GM12801 (cell line): Measurements from ENCODE around the gene SLC2A5.

Source experiments
- TF ChIP-seq, protein P1 (sequence below): IDR thresholded peaks from one replicate; pipeline ENCODE4 v1.5.1; 2011; ENCODE audit warnings: control low read depth; ENCODE audit not compliant: insufficient read length; ENCODE audit errors: extremely low read depth

SLC2A5 gene

DNA sequence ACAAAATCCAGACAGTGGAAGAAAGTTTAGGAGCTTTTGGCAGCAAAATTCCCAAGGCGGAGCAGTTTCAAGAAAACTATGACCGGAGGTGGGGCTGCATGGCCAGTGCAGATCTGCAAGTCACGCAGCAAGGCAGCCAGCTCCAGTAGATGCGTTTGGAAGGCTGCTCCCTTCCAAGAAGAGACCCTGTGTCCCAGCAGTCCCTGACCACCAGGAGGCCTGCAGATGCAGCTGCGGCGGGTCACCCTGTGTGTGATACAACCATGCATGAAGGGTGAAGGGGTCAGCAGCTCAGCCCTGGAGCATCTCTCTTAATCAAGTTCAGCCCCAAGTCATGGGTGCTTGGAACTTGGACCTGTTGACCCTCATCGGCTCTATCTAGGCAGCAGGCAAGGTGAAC is 30.1 kb upstream of the SLC2A5 start:
- TF ChIP-seq, protein P1, sequence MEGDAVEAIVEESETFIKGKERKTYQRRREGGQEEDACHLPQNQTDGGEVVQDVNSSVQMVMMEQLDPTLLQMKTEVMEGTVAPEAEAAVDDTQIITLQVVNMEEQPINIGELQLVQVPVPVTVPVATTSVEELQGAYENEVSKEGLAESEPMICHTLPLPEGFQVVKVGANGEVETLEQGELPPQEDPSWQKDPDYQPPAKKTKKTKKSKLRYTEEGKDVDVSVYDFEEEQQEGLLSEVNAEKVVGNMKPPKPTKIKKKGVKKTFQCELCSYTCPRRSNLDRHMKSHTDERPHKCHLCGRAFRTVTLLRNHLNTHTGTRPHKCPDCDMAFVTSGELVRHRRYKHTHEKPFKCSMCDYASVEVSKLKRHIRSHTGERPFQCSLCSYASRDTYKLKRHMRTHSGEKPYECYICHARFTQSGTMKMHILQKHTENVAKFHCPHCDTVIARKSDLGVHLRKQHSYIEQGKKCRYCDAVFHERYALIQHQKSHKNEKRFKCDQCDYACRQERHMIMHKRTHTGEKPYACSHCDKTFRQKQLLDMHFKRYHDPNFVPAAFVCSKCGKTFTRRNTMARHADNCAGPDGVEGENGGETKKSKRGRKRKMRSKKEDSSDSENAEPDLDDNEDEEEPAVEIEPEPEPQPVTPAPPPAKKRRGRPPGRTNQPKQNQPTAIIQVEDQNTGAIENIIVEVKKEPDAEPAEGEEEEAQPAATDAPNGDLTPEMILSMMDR = no peak

DNA sequence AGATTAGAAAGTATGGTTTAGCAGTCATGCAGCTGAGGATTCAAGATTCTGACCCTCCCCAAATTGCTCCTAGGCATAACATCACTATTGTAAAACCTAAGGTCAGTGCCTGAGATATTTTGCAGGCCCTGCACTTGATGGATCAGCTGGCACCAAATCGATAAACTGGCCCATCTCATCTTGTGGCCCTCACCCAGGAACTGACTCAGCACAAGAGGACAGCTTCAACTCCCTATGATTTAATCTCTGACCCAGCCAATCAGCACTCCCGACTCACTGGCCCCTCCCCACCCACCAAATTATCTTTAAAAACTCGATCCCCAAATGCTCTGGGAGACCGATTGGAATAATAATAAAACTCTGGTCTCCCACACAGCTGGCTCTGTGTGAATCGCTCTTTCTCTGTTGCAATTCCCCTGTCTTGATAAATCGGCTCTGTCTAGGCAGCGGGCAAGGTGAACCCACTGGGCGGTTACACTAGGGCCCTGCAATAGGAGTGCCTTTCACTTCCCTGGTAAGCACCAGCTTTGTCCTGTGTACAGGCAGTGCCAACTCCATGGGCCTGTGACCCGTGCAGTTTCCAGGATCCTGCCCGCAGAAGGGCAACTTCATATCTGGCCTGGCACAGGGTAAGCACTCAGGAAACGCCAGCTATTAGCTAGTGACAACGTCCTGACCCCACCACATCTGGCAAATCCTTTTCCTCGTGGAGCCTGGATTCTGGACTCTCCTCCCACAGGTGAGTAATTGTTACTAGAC is 28.7 kb upstream of the SLC2A5 start:
- TF ChIP-seq, protein P1 = no peak

DNA sequence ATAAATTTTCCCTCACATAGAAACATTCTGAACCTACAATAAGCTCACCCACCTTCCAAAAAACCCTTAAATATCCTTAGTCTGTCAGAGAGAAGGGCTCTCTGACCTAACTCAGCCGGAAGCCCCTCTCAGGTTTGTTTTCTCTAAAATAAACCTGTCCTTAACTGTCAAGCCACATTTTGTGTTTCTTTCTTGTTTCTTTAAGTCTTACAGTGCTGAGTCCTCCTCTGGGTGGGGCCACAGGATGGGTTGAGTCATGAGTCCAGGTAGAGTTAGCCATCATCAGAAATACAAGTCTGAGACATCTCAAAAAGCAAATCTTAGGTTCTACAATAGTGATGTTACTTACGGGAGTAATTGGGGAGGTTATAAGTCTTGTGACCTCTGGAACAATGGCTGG is 26.4 kb upstream of the SLC2A5 start:
- TF ChIP-seq, protein P1 = no peak

DNA sequence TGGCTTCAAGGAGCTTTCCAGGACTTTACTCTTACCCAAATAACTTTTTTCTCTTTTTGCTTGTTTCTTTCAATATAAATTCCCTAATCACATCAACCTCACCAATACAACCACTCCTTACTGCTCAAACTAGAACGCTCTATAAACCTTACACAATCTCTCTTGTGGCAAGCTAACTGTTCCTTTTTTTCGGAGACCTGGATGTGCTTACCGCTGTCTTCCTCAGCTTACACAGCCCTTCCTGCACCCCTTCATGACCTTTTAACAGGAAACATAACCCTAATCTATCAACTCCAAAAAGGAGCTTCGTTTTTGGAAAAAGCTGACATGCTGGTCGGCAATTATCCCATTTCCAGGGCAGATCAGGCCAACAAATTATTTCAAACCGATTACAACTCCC is 24.1 kb upstream of the SLC2A5 start:
- TF ChIP-seq, protein P1 = no peak

DNA sequence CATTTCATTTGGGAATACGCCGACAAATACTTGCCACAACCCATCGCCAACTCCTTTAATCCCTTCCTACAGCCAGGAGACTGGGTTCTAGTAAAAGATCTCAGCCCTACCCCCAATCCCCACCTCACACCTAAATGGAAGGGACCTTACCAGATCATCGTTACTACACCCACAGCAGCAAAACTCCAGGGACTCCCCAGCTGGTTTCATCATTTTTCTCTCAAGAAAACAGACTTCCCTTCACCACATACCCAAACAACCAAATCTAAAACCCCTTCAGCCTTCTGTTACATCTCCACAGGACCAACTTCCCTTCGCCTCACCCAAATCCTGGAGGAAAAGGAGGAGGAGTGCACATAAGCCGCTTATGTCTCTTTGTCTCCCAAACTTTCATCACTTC is 23.7 kb upstream of the SLC2A5 start:
- TF ChIP-seq, protein P1 = no peak

DNA sequence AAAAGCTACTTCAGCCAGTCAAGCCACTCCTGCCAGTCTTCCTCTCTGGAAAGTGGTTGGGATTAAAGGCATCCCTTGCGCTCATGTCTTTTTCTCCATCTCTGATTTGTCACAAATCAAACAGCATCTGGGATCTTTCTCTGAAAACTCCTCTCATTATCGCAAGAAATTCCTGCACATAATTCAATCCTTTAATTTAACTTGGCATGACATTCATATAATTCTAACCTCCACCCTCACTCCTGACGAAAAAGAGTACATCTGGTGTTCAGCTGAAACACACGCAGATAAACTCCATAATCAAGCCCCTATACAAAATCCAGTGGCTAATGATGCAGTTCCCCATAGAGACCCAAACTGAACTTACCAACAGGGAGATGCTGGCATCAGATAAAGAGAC is 19.4 kb upstream of the SLC2A5 start:
- TF ChIP-seq, protein P1 = no peak

DNA sequence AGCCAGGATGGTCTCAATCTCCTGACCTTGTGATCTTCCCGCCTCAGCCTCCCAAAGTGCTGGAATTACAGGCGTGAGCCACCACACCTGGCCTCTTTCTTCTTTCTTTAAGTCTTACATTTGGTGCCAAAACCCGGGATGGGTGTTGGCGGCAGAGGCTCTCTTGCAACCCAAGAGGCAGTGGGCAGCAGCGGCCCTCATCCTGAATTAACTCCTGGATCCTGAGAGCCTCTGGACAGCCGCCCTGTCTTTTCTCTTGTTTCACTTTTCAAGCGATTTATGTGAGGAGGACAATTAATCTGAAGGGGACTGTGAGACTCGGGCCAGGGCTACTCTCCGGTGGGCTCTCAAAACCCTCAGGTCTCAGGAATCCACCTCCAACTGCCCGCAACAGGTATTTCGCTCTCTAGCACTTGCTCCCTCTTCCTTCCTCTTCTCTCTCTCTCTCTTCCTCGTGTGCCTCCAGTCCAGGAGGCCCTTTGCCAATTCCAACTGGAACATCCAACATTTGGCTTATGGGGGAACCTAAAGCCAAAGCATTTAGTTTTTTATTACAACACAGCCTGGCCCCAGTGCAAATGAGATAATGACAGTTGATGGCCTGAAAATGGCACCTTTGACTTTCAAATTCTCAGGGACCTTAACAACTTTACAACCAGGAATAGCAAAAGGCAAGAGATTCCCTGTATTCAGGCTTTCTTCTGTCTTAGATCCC is 18.1 kb upstream of the SLC2A5 start:
- TF ChIP-seq, protein P1 = no peak
